Endothelial cell (in vitro differentiated cells): ENCODE data around the gene LAMTOR3. TPM values are rescaled to one million over a fixed set of nuclear protein-coding genes. Genes with fewer than 3 reads are reported as not detected.

ENCODE experiments used
- DNase-seq: peaks from one replicate; pipeline ENCODE4 v3.0.0; 2021; ENCODE audit warnings: low spot score
- H3K27ac Mint-ChIP-seq: one replicate; pipeline ENCODE4 v1.8.0; 2021; ENCODE audit warnings: mixed read lengths, inconsistent platforms; ENCODE audit not compliant: unreplicated experiment
- H3K27me3 Mint-ChIP-seq: one replicate; pipeline ENCODE4 v1.8.0; 2021; ENCODE audit warnings: mild to moderate bottlenecking, moderate library complexity, mixed read lengths, inconsistent platforms; ENCODE audit not compliant: unreplicated experiment
- H3K36me3 Mint-ChIP-seq: one replicate; pipeline ENCODE4 v1.8.0; 2021; ENCODE audit warnings: mild to moderate bottlenecking, low read depth, mixed read lengths, inconsistent platforms; ENCODE audit not compliant: unreplicated experiment
- H3K4me1 Mint-ChIP-seq: one replicate; pipeline ENCODE4 v1.8.0; 2021; ENCODE audit warnings: mild to moderate bottlenecking, mixed read lengths, inconsistent platforms; ENCODE audit not compliant: unreplicated experiment
- H3K4me3 Mint-ChIP-seq: one replicate; pipeline ENCODE4 v1.8.0; 2021; ENCODE audit warnings: mild to moderate bottlenecking, mixed read lengths, inconsistent platforms; ENCODE audit not compliant: unreplicated experiment
- H3K9me3 Mint-ChIP-seq: one replicate; pipeline ENCODE4 v1.8.0; 2021; ENCODE audit warnings: mixed read lengths, inconsistent platforms; ENCODE audit not compliant: unreplicated experiment
- CTCF ChIP-seq: fragments of 200-600 bp; sonication (generic); IDR thresholded peaks from one replicate; pipeline ENCODE4 v1.5.0; 2021; ENCODE audit warnings: antibody characterized with exemption; ENCODE audit not compliant: unreplicated experiment
- total RNA-seq: library from RNA; stranded (reverse); fragmentation: NEBNext Ultra II Directional; extraction: Animal tissue kit (Norgen Biotek cat#: 25700); gene quantifications from one replicate; pipeline ENCODE4 v1.2.1, GENCODE V29; 2021; ENCODE audit not compliant: unreplicated experiment

The LAMTOR3 gene
- total RNA-seq, 1 donor from 2014 or later, result 41.8 TPM

- Mint-ChIP-seq H3K4me1 (no peaks in the 10 kb centered on the region), H3K36me3 (no peaks in the 10 kb centered on the region), H3K27me3 (no peaks in the 10 kb centered on the region), H3K27ac (no peak overlapping the region), H3K9me3 (no peaks in the 10 kb centered on the region), H3K4me3 (no peak overlapping the region)
- TF ChIP-seq CTCF, result no peak
- DNase-seq, result no peak
These were observed 21.7 kb downstream of the LAMTOR3 start for GRCh38 chr4:99872570-99872969.

DNA sequence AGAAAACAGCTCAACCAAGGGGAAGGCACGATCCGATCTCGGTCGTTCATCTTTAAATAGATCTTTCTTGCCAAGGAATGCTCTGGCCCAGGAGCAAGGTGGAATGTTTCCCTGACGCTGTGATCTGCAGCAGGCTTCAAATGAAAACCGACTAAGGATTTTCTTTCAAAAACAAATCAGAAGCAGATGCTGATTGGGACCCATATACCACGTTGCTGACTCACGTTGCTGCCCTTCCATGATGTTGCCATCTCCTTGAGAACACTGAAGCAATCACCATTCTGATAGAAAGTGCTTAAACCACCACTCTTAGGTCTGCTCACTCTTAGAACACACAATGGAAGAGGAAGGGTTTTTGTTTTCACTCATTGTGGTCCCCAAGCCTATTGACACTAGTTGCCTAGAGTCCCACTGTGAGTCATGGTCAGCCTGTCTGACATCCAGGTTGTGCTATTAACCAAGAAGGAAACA is 26.1 kb downstream of the LAMTOR3 start:
- Mint-ChIP-seq H3K27ac (no peak overlapping the region), H3K27me3 (no peaks in the 10 kb centered on the region)
- no peak for DNase-seq

DNA sequence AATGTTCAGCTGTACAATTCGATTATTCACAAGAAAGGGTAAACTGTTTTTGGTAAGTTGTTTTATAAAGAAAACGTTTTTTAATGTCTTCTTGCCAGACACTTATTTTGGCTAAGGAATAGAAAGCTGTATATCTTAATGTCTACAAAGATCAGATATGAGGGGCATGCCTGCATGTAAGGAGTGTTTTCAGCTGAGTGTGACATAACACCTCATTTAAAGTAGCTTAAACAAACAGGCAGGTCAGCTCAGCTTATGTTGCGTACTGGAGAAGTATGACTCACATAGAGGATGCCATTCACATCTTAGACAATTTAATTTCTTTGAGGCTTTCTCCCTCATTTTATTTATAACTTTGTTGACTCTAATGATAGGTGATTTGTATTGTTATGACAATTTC is 30.4 kb downstream of the LAMTOR3 start:
- TF ChIP-seq CTCF, result no peak
- no peaks in the 10 kb centered on the region for H3K36me3 Mint-ChIP-seq
- H3K27ac Mint-ChIP-seq, result no peak overlapping the region
- no peaks in the 10 kb centered on the region for H3K9me3 Mint-ChIP-seq
- H3K4me3 Mint-ChIP-seq, result no peak overlapping the region
- H3K27me3 Mint-ChIP-seq, result no peaks in the 10 kb centered on the region
- H3K4me1 Mint-ChIP-seq, result no peaks in the 10 kb centered on the region
- no peak for DNase-seq

More for the DNA sequence above, 26.1 kb downstream of the LAMTOR3 start:
- Mint-ChIP-seq H3K4me1 (no peaks in the 10 kb centered on the region), H3K9me3 (no peaks in the 10 kb centered on the region), H3K4me3 (no peak overlapping the region), H3K36me3 (no peaks in the 10 kb centered on the region)
- no peak for TF ChIP-seq CTCF

DNA sequence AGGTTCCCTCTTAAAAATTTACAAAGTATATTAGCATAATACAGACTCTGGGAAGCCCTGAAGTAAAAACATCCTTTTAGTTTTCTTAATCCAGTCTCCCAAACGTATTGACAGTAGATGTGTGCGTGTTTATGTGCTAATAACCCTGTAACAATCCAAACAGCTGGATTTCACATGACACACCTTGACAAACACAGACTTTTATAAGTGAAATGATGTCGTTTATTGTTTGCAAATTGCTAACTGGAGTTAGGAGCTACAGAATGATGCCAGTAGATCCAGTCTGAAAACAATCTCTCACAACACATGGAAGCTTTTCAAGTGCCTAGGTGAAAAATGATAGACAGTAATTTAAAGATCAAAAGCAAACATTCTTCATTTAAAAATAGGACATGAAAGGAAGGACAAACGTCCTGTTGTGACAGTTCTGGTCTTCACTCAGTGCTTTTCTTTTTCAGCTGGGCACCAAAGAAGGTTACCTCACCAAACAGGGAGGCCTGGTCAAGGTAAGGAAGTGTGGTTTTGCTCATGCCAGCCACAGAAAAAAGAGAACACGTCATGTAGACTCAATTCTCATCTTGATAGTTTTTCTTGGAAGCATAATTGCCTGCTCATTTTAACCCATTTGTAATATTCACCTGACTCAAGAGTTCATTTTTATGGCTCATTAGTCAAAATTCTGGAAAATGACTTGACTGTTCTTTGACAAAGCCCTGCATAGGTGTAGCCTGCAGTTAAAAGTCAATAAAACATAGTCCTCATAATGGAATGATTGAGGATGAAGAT is 32.9 kb downstream of the LAMTOR3 start:
- H3K27me3 Mint-ChIP-seq, result no peaks in the 10 kb centered on the region

More for the DNA sequence above, 32.9 kb downstream of the LAMTOR3 start:
- no peak for TF ChIP-seq CTCF
- no peaks in the 10 kb centered on the region for H3K36me3 Mint-ChIP-seq
- no peak for DNase-seq
- H3K9me3 Mint-ChIP-seq, result no peaks in the 10 kb centered on the region
- peaks cover 2% of the 10 kb centered on the region for H3K4me1 Mint-ChIP-seq
- H3K27ac Mint-ChIP-seq, result no peak overlapping the region
- H3K4me3 Mint-ChIP-seq, result no peak overlapping the region
